LoVo (cell line): ENCODE measurements around the gene PAQR4.

Experiments
- DNase-seq: peaks from one replicate; pipeline ENCODE4 v3.0.0-alpha.2; 2016; ENCODE audit warnings: low spot score

Gene PAQR4

GRCh38 chr16:2966043-2966807, 2.9 kb upstream of the PAQR4 start:
- no peak for DNase-seq

- DNase-seq = no peak
Observed at GRCh38 chr16:2966808-2967191, 2.3 kb upstream of the PAQR4 start.

- no peak for DNase-seq
Observed at GRCh38 chr16:2967211-2967631, 1.9 kb upstream of the PAQR4 start.

GRCh38 chr16:2967721-2968161, 1.4 kb upstream of the PAQR4 start:
- DNase-seq = no peak

GRCh38 chr16:2968368-2968737, 795 bp upstream of the PAQR4 start:
- no peak for DNase-seq

- peak; percentile 62 for DNase-seq
Observed at GRCh38 chr16:2969545-2970521, 685 bp downstream of the PAQR4 start.

- DNase-seq = no peak
Observed at GRCh38 chr16:2970563-2970962, 1.4 kb downstream of the PAQR4 start.

- DNase-seq = no peak
Observed at GRCh38 chr16:2971134-2971984, 2.2 kb downstream of the PAQR4 start.

GRCh38 chr16:2971985-2972784, 3.0 kb downstream of the PAQR4 start:
- no peak for DNase-seq

GRCh38 chr16:2973093-2973492, 3.9 kb downstream of the PAQR4 start:
- no peak for DNase-seq

GRCh38 chr16:2973605-2974318, 4.6 kb downstream of the PAQR4 start:
- no peak for DNase-seq

GRCh38 chr16:2974319-2975056, 5.3 kb downstream of the PAQR4 start:
- no peak for DNase-seq

GRCh38 chr16:2975161-2975795, 6.1 kb downstream of the PAQR4 start:
- no peak for DNase-seq

GRCh38 chr16:2976201-2976600, 7.1 kb downstream of the PAQR4 start:
- DNase-seq = no peak

- no peak for DNase-seq
Observed at GRCh38 chr16:2976673-2977072, 7.5 kb downstream of the PAQR4 start.

- DNase-seq = no peak
Observed at GRCh38 chr16:2977440-2977839, 8.3 kb downstream of the PAQR4 start.

GRCh38 chr16:2979669-2980226, 10.6 kb downstream of the PAQR4 start:
- DNase-seq = no peak

GRCh38 chr16:2980227-2981176, 11.4 kb downstream of the PAQR4 start, which contains the start of gene PKMYT1:
Gene PKMYT1, minus strand, starts transcription at chr16:2980446. Its CDS starts 789 bp downstream, at chr16:2979657.
- DNase-seq = peak; percentile 94
